Upper lobe of left lung (tissue), 6 donors: ENCODE data around the gene SH3D21. TPM values are rescaled to one million over a fixed set of nuclear protein-coding genes. Genes with fewer than 3 reads are reported as not detected.

ENCODE experiments used
- ATAC-seq, 2 donors: fragments of 200-7000 bp; cut with Tn5 transposase; one replicate each; pipeline ENCODE4 v1.9.1; 2022; ENCODE audit warnings: mild to moderate bottlenecking in 2 of 2, moderate library complexity in 2 of 2; ENCODE audit not compliant: low FRiP score in 2 of 2
- DNase-seq, 2 donors: peaks; one replicate each; pipeline ENCODE4 v3.0.0-alpha.2; 2019 to 2020
- H3K27ac ChIP-seq, 4 donors: fragments of 200-600 bp; sonication (generic); one replicate each; pipeline ENCODE4 v1.5.1; 2016 to 2019
- H3K27me3 ChIP-seq, 4 donors: fragments of 200-600 bp; sonication (generic); one replicate each; pipeline ENCODE4 v1.5.1; 2017 to 2019
- H3K36me3 ChIP-seq, 4 donors: fragments of 200-600 bp; sonication (generic); one replicate each; pipeline ENCODE4 v1.5.1; 2016 to 2019
- H3K4me1 ChIP-seq, 4 donors: fragments of 200-600 bp; sonication (generic); one replicate each; pipeline ENCODE4 v1.5.1; 2018 to 2019
- H3K4me3 ChIP-seq, 4 donors: fragments of 200-600 bp; sonication (generic); one replicate each; pipeline ENCODE4 v1.5.1; 2017 to 2019; ENCODE audit warnings: mild to moderate bottlenecking in 2 of 4, moderate library complexity in 1 of 4
- H3K9me3 ChIP-seq, 4 donors: fragments of 200-600 bp; sonication (generic); one replicate each; pipeline ENCODE4 v1.5.1; 2018 to 2019
- CTCF ChIP-seq, 6 experiments: fragments of 450-650 bp in 4 of 6; fragments of 200-600 bp in 2 of 6; sonication (generic) in 2 of 6; IDR thresholded peaks; one replicate each; pipeline ENCODE4 v1.5.1; 2016 to 2019; ENCODE audit warnings: antibody characterized with exemption in 6 of 6
- EP300 ChIP-seq, 4 donors: sonication (generic); formaldehyde crosslinking; IDR thresholded peaks; one replicate each; pipeline ENCODE4 v1.5.1; 2017; ENCODE audit warnings: antibody characterized with exemption in 4 of 4, control low read depth in 2 of 4
- POLR2A ChIP-seq, 4 donors: fragments of 450-650 bp; IDR thresholded peaks; one replicate each; pipeline ENCODE4 v1.5.1; 2016 to 2017; ENCODE audit warnings: antibody characterized with exemption in 4 of 4, mild to moderate bottlenecking in 2 of 4
- POLR2AphosphoS5 ChIP-seq, 2 donors: sonication (generic); formaldehyde crosslinking; IDR thresholded peaks; one replicate each; pipeline ENCODE4 v1.5.1; 2017; ENCODE audit warnings: antibody characterized with exemption in 2 of 2
- WGBS, 2 donors: methylation state at CpG; one replicate each; pipeline ENCODE4 v1.1.5; 2017 to 2018; 5-methylcytosine and 5-hydroxymethylcytosine counted together
- total RNA-seq, 6 donors: library from RNA; depleted of rRNA in 4 of 6; stranded (reverse); fragments of >200 nt in 4 of 6; gene quantifications; one replicate each; pipeline versions ENCODE4 v1.1.0 to v1.2.1, GENCODE V29; 2016 to 2021
- donor health status: DM: no; HTN: no; CAD: no; lungs with moderate emphysema.
- donor health status: DM: no; HTN: yes; CAD: no; lungs with severe emphysema.

The SH3D21 gene
- total RNA-seq, 6 donors from 2014 or later, result 4.4 to 65.0 (median 13.1) TPM

GRCh38 chr1:36279110-36279788 lies 26.9 kb upstream of the SH3D21 start:
- Histone ChIP-seq H3K9me3 (no peaks in the 10 kb centered on the region), H3K4me1 (peaks cover 0 to 14% (median 5%) of the 10 kb centered on the region in 4 donors), H3K4me3 (no peak overlapping the region), H3K27me3 (no peaks in the 10 kb centered on the region), H3K36me3 (peaks cover 0 to 26% (median 5%) of the 10 kb centered on the region in 4 donors), H3K27ac (no peak overlapping the region)
- 46 to 48% methylated on average over 2 of the region's 2 CpGs for WGBS, 2 donors
- ATAC-seq (peak in 1 of 2 donors; percentile 44), DNase-seq (no peak)
- TF ChIP-seq CTCF (IDR thresholded peaks at IDR 0.05) (no peak), EP300 (IDR thresholded peaks at IDR 0.05) (no peak), POLR2A (IDR thresholded peaks at IDR 0.05) (no peak), POLR2AphosphoS5 (IDR thresholded peaks at IDR 0.05) (no peak)

DNA sequence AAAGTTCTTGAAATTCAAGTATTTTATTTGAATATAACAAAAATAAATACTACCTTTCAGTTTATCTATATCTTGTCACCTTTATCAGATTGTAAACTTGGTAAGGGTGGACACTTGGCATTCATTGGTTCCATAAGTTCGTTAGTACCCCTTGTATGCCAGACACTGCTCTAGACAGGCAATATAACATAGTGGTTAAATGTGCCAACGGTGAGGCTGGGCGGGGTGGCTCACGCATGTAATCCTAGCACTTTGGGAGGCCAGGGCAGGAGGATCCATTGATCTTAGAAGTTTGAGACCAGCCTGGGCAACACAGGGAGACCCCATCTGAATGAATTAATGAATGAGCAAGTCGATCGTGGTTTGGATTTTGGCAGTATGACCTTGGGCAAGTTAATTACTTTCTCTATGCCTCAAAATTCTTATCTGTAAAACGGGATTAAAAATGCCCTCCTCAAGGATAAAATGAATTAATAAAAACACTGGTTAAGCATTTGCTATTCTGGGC lies 26.3 kb upstream of the SH3D21 start:
- Histone ChIP-seq H3K27me3 (no peaks in the 10 kb centered on the region), H3K9me3 (no peaks in the 10 kb centered on the region), H3K36me3 (peaks cover 0 to 30% (median 9%) of the 10 kb centered on the region in 4 donors), H3K27ac (peak overlapping the region in 1 of 4 donors; percentile 26), H3K4me3 (no peak overlapping the region), H3K4me1 (peaks cover 0 to 14% (median 5%) of the 10 kb centered on the region in 4 donors)
- DNase-seq, result no peak
- TF ChIP-seq POLR2AphosphoS5 (IDR thresholded peaks at IDR 0.05) (no peak), EP300 (IDR thresholded peaks at IDR 0.05) (no peak), POLR2A (IDR thresholded peaks at IDR 0.05) (no peak), CTCF (IDR thresholded peaks at IDR 0.05) (no peak)
- ATAC-seq, result no peak
- 85 to 88% methylated on average over 7 of the region's 7 CpGs for WGBS, 2 donors

DNA sequence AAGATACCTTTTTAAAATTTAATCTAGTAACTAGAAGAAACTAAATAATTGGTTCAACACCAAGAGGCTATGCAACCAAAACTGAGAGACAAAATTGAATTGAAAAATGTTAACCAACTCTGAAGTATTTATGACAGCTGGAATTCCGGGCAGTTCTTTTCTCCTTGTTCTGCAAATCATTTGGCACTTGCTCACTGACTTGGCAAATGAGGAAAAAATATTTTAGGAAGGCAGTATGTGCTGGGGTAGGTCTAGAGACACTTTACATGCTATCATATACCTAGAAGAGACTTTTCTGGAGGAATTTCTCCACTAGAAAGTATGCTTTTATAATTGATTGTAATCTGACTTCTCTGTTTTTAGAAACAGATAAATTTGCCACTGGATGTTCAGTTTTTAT lies 22.1 kb upstream of the SH3D21 start:
- TF ChIP-seq CTCF (IDR thresholded peaks at IDR 0.05), result no peak
- TF ChIP-seq EP300 (IDR thresholded peaks at IDR 0.05), result no peak
- no peak for TF ChIP-seq POLR2A (IDR thresholded peaks at IDR 0.05)
- no peak for TF ChIP-seq POLR2AphosphoS5 (IDR thresholded peaks at IDR 0.05)
- peak overlapping the region in 1 of 4 donors; percentile 62 for H3K27ac ChIP-seq
- H3K4me3 ChIP-seq, result no peak overlapping the region
- DNase-seq, result no peak
- H3K27me3 ChIP-seq, result no peaks in the 10 kb centered on the region
- peaks cover 7 to 22% (median 13%) of the 10 kb centered on the region in 4 donors for H3K4me1 ChIP-seq
- H3K36me3 ChIP-seq, result peaks cover 17 to 62% (median 34%) of the 10 kb centered on the region in 4 donors
- no peaks in the 10 kb centered on the region for H3K9me3 ChIP-seq
- 53 to 71% methylated on average over 1 of the region's 1 CpG for WGBS, 2 donors
- ATAC-seq, result no peak

DNA sequence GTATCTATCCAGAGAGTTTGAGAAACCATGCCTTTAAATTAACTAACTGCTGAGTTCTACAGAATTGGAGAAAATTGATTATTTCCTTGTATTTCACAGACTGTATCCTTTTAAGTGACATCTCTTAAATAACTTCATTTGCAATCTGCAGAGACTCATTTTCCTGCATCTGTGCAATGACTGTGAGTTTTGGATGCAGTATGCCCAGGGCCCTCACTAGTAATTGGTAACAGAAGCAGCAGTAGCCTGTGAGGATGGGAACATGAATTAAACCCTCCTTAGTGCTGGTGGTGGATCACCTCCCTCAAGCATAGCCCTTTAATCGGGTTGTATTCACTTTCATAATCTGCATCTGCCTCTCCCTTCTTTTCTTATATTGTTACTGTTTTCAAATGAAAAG lies 21.7 kb upstream of the SH3D21 start:
- no peak overlapping the region for H3K27ac ChIP-seq
- no peak overlapping the region for H3K4me3 ChIP-seq

More for the DNA sequence above, 21.7 kb upstream of the SH3D21 start:
- DNase-seq (no peak), ATAC-seq (no peak)
- Histone ChIP-seq H3K27me3 (no peaks in the 10 kb centered on the region), H3K9me3 (no peaks in the 10 kb centered on the region), H3K4me1 (peaks cover 7 to 22% (median 13%) of the 10 kb centered on the region in 4 donors), H3K36me3 (peaks cover 22 to 66% (median 39%) of the 10 kb centered on the region in 4 donors)
- WGBS, 2 donors, result 84 to 86% methylated on average over 1 of the region's 1 CpG
- TF ChIP-seq POLR2AphosphoS5 (IDR thresholded peaks at IDR 0.05) (no peak), EP300 (IDR thresholded peaks at IDR 0.05) (no peak), POLR2A (IDR thresholded peaks at IDR 0.05) (no peak), CTCF (IDR thresholded peaks at IDR 0.05) (no peak)
